Progenitor cell of endocrine pancreas (in vitro differentiated cells): ENCODE results near the gene SERF2. TPM values are rescaled to one million over a fixed set of nuclear protein-coding genes. Genes with fewer than 3 reads are reported as not detected.
A peak's percentile ranks its signal among the peaks of the same experiment; 100 is the strongest.

Source experiments
- DNase-seq: peaks from one replicate; pipeline ENCODE4 v3.0.0; 2021; ENCODE audit warnings: low spot score; ENCODE audit not compliant: unreplicated experiment
- H3K27ac Mint-ChIP-seq: 2 replicates; pipeline ENCODE4 v1.8.0; 2021; ENCODE audit warnings: mild to moderate bottlenecking, moderate library complexity, mixed read lengths
- H3K27me3 Mint-ChIP-seq: 2 replicates; pipeline ENCODE4 v1.8.0; 2021; ENCODE audit warnings: mixed read lengths
- H3K36me3 Mint-ChIP-seq: 2 replicates; pipeline ENCODE4 v1.8.0; 2022; ENCODE audit warnings: mixed read lengths; ENCODE audit not compliant: insufficient read depth
- H3K4me1 Mint-ChIP-seq: 2 replicates; pipeline ENCODE4 v1.8.0; 2021; ENCODE audit warnings: low read depth, mixed read lengths
- H3K4me3 Mint-ChIP-seq: 2 replicates; pipeline ENCODE4 v1.8.0; 2021; ENCODE audit warnings: low read depth, mild to moderate bottlenecking, moderate library complexity, mixed read lengths
- H3K9me3 Mint-ChIP-seq: 2 replicates; pipeline ENCODE4 v1.8.0; 2021; ENCODE audit warnings: low read depth, mixed read lengths
- CTCF ChIP-seq: fragments of 200-600 bp; sonication (generic); IDR thresholded peaks from one replicate; pipeline ENCODE4 v1.5.0; 2021; ENCODE audit warnings: antibody characterized with exemption, mild to moderate bottlenecking; ENCODE audit not compliant: unreplicated experiment
- total RNA-seq: library from RNA; stranded (reverse); gene quantifications from 2 replicates; pipeline ENCODE4 v1.2.1, GENCODE V29; 2021

Gene SERF2
- total RNA-seq, 1 donor from 2014 or later = 612 TPM

- no peak overlapping the region for H3K4me3 Mint-ChIP-seq
These were observed 19.5 kb upstream of the SERF2 start for GRCh38 chr15:43772624-43773023.

GRCh38 chr15:43774062-43774461, 18.1 kb upstream of the SERF2 start:
- Mint-ChIP-seq H3K4me1 (peaks cover 2% of the 10 kb centered on the region), H3K27ac (no peak overlapping the region), H3K36me3 (peaks cover 28% of the 10 kb centered on the region), H3K9me3 (no peaks in the 10 kb centered on the region), H3K27me3 (peaks cover 3% of the 10 kb centered on the region), H3K4me3 (no peak overlapping the region)
- TF ChIP-seq CTCF = no peak
- no peak for DNase-seq

More at GRCh38 chr15:43772624-43773023, 19.5 kb upstream of the SERF2 start:
- no peak for TF ChIP-seq CTCF
- Mint-ChIP-seq H3K4me1 (peaks cover 2% of the 10 kb centered on the region), H3K36me3 (peaks cover 38% of the 10 kb centered on the region), H3K27me3 (no peaks in the 10 kb centered on the region), H3K9me3 (no peaks in the 10 kb centered on the region), H3K27ac (no peak overlapping the region)
- DNase-seq = no peak

GRCh38 chr15:43775411-43775965, 16.6 kb upstream of the SERF2 start:
- Mint-ChIP-seq H3K4me1 (peaks cover 2% of the 10 kb centered on the region), H3K36me3 (peaks cover 18% of the 10 kb centered on the region), H3K9me3 (no peaks in the 10 kb centered on the region), H3K27me3 (peaks cover 6% of the 10 kb centered on the region), H3K27ac (no peak overlapping the region), H3K4me3 (peak overlapping the region; percentile 77)
- no peak for DNase-seq
- peak; percentile 51 for TF ChIP-seq CTCF

- peaks cover 8% of the 10 kb centered on the region for H3K27me3 Mint-ChIP-seq
- peaks cover 12% of the 10 kb centered on the region for H3K36me3 Mint-ChIP-seq
- TF ChIP-seq CTCF = no peak
- peaks cover 2% of the 10 kb centered on the region for H3K4me1 Mint-ChIP-seq
- H3K27ac Mint-ChIP-seq = peak overlapping the region; percentile 90
- no peaks in the 10 kb centered on the region for H3K9me3 Mint-ChIP-seq
- H3K4me3 Mint-ChIP-seq = peak overlapping the region; percentile 77
- no peak for DNase-seq
These were observed 15.9 kb upstream of the SERF2 start for GRCh38 chr15:43776101-43776717.

GRCh38 chr15:43776718-43777266, 15.3 kb upstream of the SERF2 start, which contains the start of gene ELL3:
Gene ELL3, minus strand, starts transcription at chr15:43776966. Its CDS starts 65 bp downstream, at chr15:43776901.
- peaks cover 10% of the 10 kb centered on the region for H3K36me3 Mint-ChIP-seq
- no peaks in the 10 kb centered on the region for H3K9me3 Mint-ChIP-seq
- no peak for TF ChIP-seq CTCF
- DNase-seq = peak; percentile 37
- peak within 1 kb of the TSS; percentile 77 for H3K4me3 Mint-ChIP-seq
- H3K4me1 Mint-ChIP-seq = peaks cover 2% of the 10 kb centered on the region
- peak within 1 kb of the TSS; percentile 90 for H3K27ac Mint-ChIP-seq
- peaks cover 8% of the 10 kb centered on the region for H3K27me3 Mint-ChIP-seq
